ENCODE results near the gene PDIA2.
"Not testable (repeated sequence)": the region's sequence is repeated elsewhere in the genome, so short reads cannot be mapped to it uniquely, and the experiment has no call there.

PDIA2 gene

DNA sequence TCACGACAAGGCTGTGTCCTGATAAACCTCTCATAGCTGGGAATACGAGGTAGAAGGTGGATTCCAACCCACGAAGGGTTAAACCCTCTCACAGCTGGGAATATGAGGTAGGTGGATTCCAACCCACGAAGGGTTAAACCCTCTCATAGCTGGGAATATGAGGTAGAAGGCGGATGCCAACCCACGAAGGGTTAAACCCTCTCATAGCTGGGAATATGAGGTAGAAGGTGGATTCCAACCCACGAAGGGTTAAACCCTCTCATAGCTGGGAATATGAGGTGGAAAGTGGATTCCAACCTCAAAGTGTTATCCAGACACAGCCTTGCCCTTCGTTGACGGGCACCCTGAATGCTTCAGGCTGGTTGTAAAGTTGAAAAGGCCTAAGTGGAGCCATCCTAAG is 38.6 kb downstream of the PDIA2 start:
- no peak for DNase-seq (ENCODE audit: low read depth, low spot score)
- H3K27ac ChIP-seq = no peak overlapping the region

DNA sequence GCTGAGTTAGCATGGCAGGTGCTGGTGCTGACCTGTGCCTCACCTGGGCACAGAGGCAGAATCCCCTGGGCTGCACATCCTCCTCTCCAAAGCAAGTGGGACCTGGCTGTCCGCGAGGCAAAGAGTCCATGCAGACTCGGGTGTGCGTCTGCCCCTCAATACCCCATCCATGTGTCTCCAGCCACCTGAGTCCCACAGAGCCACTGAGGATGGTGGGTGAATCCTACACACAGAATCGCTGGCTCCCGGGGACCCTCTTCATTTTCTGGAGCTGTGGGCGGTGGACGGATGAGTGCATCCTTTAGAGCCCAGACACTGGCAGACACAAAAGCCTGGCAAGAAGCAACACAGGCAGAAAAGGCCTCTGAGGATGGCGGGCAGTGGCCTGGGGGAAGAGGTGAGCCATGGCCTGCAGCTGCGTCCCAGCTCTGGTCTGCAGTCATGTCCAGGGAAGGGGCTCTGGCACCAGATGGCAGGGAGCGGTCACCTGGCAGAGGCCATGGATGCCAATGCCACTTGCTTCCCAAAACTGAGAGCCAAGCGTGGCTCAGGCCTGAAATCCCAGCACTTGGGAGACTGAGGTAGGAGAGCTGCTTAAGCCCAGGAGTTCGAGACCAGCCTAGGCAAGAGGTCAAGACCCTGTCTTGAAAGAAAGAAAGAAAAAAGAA is 39.6 kb downstream of the PDIA2 start:
- no peak for DNase-seq (ENCODE audit: low read depth, low spot score)
- no peak overlapping the region for H3K27ac ChIP-seq

DNA sequence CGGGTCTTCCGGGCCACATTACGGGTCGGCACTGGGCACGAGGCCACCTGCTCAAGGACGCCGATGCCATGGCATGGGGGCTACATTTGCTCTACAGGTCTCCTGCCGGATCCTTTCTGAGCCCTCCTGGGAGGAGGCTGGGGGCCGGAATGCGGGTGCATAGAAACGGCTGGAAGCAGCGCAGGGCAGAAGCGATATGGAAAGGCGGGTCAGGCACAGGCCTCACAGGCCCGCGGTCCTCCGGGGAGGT is 41.2 kb downstream of the PDIA2 start:
- no peak overlapping the region for H3K27ac ChIP-seq

DNA sequence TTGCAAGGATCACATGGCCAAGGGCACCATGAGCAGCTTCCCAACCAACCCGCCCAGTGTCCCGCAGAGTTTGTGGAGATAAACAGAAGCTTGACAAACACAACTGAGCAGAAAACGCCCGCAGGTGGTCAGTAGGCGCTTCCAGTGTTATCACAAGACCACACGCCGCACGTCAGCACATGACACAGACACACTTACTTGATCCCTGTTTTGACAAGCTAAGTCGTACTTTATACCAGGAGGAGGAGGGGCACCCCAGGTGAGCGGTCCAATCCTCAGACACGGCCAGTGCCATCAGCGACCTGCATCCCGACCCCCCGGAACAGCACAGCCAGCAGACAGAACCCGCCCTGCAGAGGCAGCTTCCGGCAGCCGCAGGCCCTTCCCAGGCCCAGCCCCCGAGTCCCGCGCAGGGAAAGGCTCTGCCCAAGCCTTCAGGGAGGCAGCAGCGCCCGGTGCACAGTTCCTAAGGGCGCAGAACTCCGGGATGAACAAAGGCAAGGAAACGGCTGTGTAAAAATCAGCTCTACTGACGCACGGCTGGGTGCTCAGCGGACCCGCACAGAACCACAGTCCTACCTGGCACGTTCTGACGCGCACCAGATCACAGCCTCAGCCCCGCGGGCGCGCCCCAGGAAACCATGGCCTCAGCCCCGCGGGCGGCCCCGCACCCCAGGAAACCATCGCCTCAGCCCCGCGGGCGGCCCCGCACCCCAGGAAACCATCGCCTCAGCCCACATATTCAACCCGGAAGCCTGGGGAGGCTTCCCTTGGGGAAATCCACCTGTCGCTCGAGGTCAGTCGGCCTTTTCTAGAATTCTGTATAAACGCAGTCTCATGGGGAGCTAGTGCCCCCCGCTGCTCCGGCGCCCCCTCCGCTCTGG is 41.7 kb downstream of the PDIA2 start:
- no peak for DNase-seq (ENCODE audit: low read depth, low spot score)
- H3K27ac ChIP-seq = no peak overlapping the region

More for the DNA sequence above, 41.2 kb downstream of the PDIA2 start:
- DNase-seq (ENCODE audit: low read depth, low spot score) = no peak

DNA sequence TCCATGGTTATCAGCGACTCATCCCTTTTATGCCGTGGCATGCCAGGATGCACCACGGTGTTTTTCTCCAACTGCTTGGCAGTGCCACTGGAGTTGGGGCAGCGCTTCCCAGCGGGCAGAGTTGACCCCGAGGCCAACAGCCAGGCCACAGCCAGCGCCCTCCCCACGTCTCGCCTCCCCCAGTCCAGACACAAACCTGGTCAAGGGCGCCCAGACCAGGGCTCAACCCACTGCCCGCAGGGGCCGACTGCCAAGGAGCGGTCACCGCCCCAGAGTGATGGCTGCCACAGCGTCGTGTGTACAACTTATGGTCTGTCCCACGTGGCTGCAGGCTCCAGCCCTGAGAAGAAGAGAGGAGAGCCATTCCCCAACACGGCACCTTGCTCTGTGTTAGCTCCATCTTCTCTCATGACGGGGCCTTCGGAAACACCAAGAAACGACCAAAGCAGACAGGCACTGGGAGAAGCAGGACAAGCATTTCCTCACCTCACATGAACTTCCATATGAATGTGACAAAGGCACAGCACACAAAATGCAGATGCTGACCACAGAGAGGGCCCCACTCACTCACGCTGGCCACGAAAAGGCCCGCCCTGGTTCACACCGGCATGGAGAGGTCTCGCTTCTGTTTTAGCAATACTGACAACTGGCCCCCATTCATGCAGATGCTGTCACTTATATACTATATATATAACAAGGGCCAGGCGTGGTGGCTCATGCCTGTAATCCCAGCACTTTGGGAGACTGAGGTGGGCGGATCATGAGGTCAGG is 42.6 kb downstream of the PDIA2 start:
- H3K27ac ChIP-seq = no peak overlapping the region

DNA sequence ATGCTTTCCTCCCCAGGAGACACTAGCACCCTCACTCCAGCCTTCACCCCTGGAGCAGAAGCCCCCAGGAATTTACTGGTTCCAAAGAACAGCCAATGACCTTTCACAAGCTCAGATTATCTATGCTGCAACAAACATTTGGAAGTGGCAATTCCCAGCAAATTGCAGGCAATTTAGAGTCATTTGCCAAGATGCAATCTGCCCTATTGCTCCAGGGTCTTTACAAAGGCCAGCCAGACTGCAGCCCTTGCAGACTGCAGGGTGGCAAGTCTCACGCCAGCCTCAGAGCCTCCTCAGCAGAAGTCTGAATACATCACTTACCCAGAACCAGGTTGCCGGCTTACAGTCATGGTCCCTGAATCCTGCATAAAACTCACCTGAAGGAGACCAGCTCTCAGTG is 47.8 kb downstream of the PDIA2 start:
- H3K27ac ChIP-seq = no peak overlapping the region
- DNase-seq (ENCODE audit: low read depth, low spot score) = no peak

More for the DNA sequence above, 42.6 kb downstream of the PDIA2 start:
- DNase-seq (ENCODE audit: low read depth, low spot score) = no peak

DNA sequence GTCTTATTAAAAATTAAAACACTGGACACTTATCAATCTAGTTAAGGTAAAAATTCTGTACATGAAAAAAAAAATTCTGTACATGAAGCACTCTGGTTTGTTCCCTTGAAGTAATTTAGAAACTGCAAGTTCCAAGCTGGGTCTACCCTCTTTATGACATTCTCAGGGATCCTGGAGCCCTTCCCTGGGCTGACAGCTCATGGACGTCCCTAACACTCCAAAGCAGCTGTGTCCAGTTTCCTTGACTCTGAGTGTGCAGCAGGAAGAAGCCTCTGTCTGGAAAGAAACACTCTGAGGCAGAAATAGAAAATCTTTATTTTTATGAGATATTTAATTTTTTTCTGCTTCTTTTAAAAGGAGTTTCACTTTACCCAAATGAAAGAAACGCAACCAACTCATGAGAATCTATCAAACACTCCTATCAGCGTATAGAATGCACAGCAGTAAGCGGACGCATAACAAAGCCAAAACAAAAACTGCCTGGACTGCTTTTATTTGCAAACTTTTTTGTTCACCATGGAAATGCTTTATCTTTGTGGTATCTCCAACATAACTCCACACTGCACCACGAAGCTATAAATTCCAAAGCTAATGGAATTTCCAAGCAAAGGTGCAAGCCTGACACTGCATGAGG is 48.3 kb downstream of the PDIA2 start:
- DNase-seq (ENCODE audit: low read depth, low spot score); H3K27ac ChIP-seq: not testable (repeated sequence)

DNA sequence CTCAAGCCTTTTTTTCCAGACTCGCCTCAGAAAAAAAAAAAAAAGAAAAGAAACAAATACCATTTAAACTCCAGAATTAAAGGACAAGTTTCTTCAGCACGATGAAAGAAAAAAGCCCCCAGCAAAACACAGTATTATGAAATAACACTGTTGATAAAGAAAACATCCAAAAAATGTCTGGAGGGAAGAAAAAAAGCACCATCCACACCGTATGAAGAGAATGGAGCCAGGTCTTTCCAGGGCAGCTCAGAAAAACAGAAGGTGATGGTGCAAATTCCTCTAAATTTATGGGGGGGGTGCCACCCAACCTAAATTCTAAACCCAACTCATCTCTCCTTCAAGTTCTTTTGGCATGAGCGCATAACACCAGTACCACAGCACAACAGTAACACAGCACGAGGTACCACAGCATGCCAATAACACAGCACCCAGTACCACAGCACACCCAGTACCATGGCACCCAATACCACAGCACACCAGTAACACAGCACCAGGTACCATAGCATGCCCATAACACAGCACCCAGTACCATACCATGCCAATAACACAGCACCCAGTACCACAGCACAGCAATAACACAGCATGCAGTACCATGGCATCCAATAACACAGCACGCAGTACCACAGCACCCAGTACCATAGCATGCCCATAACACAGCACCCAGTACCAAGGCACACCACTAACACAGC is 50.6 kb downstream of the PDIA2 start:
- H3K27ac ChIP-seq = no peak overlapping the region
- DNase-seq (ENCODE audit: low read depth, low spot score) = no peak

DNA sequence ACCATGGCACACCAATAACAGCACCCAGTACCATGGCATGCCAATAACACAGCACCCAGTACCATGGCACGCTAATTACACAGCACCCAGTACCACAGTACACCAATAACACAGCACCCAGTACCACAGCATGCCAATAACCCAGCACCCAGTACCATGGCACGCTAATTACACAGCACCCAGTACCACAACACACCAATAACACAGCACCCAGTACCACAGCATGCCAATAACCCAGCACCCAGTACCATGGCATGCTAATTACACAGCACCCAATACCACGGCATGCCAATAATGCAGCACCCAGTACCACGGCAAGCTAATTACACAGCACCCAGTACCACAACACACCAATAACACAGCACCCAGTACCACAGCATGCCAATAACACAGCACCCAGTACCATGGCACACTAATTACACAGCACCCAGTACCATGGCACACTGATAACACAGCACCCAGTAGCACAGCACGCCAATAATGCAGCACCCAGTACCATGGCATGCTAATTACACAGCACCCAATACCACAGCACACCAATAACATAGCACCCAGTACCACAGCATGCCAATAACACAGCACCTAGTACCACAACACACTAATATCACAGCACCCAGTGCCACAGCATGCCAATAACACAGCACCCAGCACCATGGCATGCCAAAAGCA is 51.3 kb downstream of the PDIA2 start:
- H3K27ac ChIP-seq; DNase-seq (ENCODE audit: low read depth, low spot score): not testable (repeated sequence)

DNA sequence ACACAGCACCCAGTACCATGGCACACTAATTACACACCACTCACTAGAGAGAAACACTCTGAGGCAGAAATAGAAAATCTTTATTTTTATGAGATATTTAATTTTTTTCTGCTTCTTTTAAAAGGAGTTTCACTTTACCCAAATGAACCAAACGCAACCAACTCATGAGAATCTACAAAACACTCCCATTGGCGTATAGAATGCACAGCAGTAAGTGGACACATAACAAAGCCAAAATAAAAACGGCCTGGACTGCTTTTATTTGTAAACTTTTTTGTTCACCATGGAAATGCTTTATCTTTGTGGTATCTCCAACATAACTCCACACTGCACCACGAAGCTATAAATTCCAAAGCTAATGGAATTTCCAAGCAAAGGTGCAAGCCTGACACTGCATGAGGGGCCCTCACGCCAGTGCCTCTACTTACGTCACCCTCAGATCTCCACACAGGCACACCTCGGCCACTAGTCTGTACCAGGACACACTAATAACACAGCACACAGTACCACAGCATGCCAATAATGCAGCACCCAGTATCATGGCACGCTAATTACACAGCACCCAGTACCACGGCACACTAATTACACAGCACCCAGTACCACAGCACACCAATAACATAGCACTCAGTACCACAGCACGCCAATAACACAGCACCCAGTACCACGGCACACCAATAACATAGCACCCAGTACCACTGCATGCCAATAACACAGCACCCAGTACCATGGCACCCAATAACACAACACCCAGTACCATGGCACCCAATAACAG is 52.1 kb downstream of the PDIA2 start:
- not testable (repeated sequence) for DNase-seq (ENCODE audit: low read depth, low spot score); H3K27ac ChIP-seq

DNA sequence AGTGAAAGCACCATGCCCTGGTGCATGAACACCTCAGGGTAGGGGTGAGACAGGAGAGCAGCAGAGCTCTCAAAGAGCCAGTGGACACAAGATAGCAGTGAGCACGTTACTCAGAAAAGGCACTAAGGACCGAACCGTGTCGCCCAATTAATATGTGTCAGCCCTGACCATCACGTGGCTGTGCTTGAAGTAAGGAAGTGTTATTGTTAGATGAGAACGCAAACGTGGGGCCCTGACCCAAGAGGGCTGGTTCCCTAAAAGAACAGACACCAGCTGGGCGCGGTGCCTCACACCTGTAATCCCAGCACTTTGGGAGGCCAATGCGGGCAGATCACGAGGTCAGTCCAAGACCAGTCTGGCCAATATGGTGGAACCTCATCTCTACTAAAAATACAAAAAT is 53.3 kb downstream of the PDIA2 start:
- DNase-seq (ENCODE audit: low read depth, low spot score) = no peak
- no peak overlapping the region for H3K27ac ChIP-seq
